SHP77 treated with DMSO at 0.1 percent for 48 hours (cell line): ENCODE measurements around the gene KCNJ10.

Source experiments
- DNase-seq: peaks from one replicate; lab custom pipeline; 2025; lab: John Stamatoyannopoulos, UW

Gene KCNJ10

DNA sequence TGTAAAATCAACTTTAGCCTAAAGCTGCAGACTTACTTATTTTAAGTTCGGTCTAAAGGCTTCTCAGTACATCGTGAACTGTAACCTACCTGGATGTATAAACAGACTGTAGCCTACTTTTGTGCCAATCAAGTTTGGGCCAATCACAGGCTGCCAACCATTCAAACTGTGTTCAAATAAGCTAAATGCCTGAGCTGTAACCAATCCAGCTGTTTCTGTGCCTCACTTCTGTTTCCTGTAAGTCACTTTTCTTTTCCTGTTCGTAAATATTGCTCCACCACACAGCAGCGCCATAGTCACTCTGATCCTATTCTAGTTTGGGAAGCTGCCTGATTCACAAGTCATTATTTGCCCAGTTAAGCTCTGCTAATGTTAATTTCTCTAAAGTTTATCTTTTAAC, 78.4 kb downstream of the KCNJ10 start:
- no peak for DNase-seq

DNA sequence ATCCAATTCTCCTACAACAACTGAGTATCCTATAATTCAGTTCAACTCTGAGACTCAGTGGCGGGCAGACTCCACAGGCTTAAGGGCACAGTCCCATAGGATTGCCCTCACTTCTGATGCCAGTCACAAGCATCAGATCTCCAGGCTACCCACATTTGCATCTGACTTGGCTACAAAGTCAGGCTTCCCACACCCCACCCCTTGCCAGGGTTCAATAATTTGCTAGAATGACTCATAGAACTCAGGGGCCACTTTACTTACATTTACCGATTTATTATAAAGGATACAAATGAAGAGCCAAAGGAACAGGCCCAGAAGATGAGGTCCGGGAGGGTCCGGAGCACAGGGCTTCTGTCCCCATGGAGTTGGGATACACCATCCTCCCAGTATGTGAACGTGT, 80.0 kb downstream of the KCNJ10 start:
- DNase-seq, result no peak

GRCh38 chr1:159989581-159989980, 80.4 kb downstream of the KCNJ10 start:
- no peak for DNase-seq

DNA sequence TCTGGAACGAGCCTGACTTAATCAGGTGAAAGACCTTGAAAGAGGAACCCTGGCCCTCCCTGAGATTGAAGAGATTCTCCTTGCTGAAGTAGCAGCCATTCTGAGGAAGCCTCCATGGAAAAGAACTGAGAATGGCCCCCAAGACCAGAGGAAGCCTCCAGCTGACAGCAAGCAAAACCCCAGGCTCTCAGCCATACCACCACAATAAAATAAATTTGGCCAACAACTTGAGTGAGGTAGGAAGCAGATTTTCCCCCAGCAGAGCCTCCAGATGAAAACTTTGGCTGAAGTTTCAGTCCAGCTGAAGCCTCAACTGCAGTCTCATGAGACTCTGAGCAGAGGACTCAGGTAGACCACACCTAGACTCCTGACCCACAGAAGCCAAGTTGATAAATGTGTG, 82.0 kb downstream of the KCNJ10 start:
- no peak for DNase-seq

- DNase-seq, result no peak
These were observed 82.8 kb downstream of the KCNJ10 start for GRCh38 chr1:159987186-159987585.

GRCh38 chr1:159986531-159986930, 83.4 kb downstream of the KCNJ10 start:
- DNase-seq, result no peak

DNA sequence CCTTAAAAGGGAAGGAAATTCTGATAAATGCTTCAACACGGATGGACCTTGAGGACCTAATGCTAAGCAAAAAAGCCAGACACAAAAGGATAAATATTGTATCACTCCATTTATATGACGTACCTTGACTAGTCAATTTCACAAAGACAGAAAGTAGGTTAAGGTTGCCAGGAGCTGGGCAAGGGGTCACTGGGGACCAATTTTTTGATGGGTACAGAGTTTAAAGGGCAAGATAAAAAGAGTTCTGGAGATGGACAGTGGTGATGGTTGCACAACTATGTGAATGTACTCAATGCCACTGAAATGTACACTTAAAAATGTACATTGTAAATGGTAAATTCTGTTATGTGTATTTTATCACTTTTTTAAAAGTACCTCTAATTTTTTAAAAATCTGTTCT, 83.9 kb downstream of the KCNJ10 start:
- DNase-seq, result no peak

DNA sequence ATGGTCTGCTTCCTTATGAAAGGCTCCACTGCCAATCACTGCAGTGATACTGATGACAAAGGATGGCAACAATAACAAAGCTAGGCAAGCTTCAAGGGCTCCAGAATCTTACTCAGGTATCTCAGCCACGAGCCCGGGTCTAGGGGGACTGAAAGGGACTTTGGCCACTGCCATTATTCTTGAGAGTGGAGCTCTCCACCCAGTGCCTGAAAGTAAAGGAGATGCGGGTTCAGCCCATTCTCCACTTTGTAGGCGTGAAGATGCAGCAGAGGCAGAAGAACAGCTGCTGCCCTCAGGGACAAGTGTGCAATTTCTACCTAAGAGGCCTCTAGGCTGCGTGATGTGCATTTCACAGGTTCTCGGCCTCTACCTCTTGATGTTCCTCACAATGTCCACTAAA, 84.5 kb downstream of the KCNJ10 start:
- DNase-seq, result no peak

DNA sequence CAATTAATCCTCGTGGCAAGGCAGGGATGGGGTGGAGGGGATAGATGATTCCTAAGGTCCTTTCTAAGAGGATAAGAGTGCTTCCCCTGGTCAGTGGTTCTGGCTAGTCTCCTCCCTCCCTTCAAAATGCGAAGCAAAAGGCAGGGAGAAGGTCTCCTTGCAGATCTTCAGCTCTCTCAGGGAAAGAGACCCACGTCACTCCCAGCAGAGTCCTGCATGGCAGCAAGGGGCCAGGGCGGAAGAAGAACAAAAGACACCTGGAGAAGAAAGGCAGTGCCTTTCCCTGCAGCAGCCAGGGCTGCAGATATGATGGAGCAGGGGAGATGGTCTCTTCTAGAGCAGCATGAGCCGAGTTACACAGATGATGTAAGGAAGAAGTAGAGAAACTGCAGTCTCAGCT, 86.3 kb downstream of the KCNJ10 start:
- DNase-seq, result no peak

DNA sequence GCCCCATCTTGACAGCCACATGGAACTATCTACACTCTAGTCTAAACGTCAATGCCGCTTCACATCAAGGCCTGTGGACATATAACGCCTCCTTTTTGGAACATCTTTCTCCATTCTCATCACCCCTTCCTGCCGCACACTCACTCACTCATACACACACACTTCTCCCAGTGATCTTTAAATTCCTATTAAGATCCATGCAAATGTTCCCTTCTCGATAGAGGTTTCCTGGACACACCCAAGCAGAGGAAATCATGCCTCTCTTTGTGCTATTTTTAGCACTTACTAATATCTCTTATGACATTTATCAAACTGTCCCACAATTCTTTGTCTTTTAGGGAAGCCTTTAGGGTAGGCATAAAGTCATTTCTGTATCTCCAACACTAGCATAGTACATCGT, 87.7 kb downstream of the KCNJ10 start:
- DNase-seq, result no peak

GRCh38 chr1:159981351-159982055, 88.5 kb downstream of the KCNJ10 start:
- DNase-seq, result no peak

- DNase-seq, result no peak
These were observed 89.2 kb downstream of the KCNJ10 start for GRCh38 chr1:159980786-159981185.

- no peak for DNase-seq
These were observed 89.9 kb downstream of the KCNJ10 start for GRCh38 chr1:159980076-159980475.

DNA sequence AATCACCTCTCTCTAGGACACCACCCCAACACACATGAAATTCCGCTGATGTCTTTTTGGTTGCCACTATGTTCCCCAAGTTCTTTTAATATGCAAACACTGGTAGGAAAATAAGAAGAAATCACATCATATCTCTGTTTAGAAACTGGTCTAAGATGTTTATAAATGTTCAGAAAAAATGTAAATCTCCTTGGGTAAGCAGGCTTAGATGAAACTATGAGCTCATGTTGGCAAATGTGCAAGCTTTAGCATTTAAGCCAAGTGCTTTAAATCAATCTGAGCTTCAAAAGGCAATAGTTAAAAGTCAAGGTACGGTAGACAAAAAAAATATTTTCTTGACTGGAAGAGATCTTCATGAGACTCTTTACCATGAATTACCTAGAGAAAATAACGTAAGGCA, 90.7 kb downstream of the KCNJ10 start:
- no peak for DNase-seq

GRCh38 chr1:159978107-159978398, 91.9 kb downstream of the KCNJ10 start:
- no peak for DNase-seq

GRCh38 chr1:159977364-159978106, 92.4 kb downstream of the KCNJ10 start:
- no peak for DNase-seq

DNA sequence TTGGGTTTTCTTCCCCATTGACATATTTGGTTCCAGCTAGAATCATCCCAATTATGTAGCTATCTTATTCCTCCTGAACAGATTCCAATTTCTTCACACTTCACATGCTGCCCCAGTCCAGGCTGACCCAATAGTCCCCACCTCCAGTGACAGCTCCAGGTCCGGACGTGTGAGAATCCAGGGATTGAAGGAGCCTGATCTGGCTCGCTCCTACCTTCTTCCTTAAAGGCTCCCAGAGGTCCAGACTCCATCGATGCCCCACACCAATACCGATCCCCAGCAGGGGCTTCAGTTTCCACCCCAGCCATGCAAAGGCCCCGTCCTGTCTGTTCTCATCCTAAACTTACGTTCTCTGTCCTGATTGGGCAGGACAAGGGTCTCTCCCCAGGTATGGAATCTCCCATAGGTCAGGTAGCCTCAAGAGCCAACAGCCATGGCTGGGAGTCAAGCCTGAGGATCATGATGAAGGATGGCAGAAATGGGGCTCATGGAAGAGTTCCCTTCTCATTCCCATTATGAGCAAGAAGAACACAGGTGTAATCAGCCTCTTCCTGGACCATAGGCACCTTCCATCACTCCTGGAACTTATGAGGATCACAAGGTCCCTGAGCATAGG, 95.5 kb downstream of the KCNJ10 start:
- DNase-seq, result no peak

GRCh38 chr1:159973350-159973940, 96.5 kb downstream of the KCNJ10 start:
- no peak for DNase-seq

DNA sequence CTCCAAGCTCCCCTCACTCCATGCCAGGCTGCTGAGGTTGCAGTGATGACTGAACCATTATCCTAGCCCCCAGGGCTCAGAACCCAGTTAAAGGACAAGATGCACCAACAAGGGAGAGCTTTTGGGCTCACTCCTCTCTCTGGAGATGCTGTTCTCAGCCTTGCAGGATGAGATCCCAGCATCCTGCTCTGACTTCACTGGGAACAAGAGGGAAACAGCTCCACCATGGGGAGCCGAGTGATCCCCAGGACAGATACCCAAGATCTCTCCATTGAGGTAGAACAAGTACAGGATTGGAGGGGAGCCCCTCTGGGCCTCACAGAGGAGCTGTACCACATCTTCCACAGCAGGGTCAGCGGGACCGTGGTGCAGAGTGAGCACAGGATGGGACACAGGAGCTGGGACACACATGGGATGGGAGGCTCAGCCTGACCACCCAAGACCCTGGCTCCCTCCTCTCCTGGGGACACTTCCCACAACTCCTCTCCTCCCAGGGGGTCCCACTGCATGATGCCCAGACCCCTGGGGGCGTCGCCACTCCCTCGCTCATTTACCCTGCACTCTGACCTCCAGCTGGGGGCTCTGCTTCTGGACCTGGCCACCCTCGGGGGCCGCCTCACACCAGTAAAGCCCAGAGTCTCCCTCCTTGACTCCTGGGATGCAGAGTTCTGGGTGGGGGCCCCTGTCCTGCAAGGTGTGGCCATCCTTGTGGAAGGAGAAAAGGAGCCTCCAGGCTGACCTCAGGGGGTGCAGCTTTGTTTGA, 97.3 kb downstream of the KCNJ10 start:
- no peak for DNase-seq

DNA sequence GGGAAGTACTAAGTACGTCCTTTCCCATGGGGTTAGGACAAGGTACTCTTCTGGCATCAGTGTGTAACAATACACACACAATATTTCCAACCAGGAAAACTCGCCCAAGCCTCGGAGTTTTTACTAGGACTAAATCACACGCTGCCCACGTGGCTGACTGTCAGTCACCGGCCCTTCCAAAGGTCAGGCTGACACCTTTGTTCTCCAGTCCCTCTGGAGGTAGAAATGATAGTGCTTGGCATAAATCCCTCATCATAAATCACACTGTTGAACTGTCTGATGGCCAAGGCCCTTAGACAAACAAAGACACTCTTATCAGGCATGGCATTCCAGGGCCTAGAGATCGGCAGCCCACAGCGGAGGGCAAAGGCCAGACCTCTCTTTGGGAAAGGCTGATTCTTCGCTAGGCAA, 99.0 kb downstream of the KCNJ10 start:
- DNase-seq, result no peak

GRCh38 chr1:159968901-159969300, 101.1 kb downstream of the KCNJ10 start:
- DNase-seq, result no peak

GRCh38 chr1:159965263-159965662, 104.7 kb downstream of the KCNJ10 start:
- no peak for DNase-seq
